IPS-NIHi11 (cell line): Measurements from ENCODE around the gene CLRN1.

Experiments used
- DNase-seq: peaks from one replicate; pipeline ENCODE4 v3.0.0; 2012; ENCODE audit warnings: mixed read lengths, low spot score

Gene CLRN1

GRCh38 chr3:150876611-150877265 is 95.8 kb downstream of the CLRN1 start:
- no peak for DNase-seq
